LNCAP (cell line): ENCODE results near the gene TDP2.

Source experiments
- TF ChIP-seq, protein P1 (sequence below): fragments of 450-650 bp; IDR thresholded peaks from 2 replicates; pipeline ENCODE4 v1.5.1; 2017; ENCODE audit warnings: mild to moderate bottlenecking

Gene TDP2

DNA sequence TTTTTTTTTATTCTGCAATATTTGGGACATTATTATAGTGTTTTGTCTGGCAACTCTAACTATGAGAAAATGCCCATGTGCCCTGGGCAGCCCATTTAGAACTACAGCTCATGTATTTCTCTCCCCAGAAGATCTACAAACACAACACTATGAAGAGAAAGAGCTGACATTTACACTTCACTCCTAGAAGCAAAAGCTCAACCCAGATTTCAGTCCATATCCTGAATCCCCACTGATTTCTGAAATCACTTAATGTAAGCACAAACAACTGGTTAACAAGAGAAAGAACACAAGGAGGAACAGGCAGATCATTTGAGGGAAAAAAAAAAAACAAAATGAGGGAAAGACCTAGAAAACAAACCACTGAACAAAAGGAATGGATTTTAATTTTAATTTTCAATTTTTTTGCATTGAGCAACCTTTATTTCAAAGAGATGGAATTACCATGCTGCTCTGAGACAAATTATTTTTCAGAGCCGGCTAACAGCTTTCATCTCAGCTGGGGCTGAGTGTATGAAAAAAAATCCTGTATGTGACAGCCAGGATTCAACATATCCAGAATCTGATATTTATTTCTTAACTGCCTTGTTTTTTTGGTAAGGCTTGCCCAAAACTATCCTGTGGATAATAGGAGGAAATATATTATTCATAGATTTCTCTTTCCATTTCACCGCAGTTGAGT, 53.2 kb downstream of the TDP2 start:
- TF ChIP-seq, protein P1, sequence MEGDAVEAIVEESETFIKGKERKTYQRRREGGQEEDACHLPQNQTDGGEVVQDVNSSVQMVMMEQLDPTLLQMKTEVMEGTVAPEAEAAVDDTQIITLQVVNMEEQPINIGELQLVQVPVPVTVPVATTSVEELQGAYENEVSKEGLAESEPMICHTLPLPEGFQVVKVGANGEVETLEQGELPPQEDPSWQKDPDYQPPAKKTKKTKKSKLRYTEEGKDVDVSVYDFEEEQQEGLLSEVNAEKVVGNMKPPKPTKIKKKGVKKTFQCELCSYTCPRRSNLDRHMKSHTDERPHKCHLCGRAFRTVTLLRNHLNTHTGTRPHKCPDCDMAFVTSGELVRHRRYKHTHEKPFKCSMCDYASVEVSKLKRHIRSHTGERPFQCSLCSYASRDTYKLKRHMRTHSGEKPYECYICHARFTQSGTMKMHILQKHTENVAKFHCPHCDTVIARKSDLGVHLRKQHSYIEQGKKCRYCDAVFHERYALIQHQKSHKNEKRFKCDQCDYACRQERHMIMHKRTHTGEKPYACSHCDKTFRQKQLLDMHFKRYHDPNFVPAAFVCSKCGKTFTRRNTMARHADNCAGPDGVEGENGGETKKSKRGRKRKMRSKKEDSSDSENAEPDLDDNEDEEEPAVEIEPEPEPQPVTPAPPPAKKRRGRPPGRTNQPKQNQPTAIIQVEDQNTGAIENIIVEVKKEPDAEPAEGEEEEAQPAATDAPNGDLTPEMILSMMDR = no peak

DNA sequence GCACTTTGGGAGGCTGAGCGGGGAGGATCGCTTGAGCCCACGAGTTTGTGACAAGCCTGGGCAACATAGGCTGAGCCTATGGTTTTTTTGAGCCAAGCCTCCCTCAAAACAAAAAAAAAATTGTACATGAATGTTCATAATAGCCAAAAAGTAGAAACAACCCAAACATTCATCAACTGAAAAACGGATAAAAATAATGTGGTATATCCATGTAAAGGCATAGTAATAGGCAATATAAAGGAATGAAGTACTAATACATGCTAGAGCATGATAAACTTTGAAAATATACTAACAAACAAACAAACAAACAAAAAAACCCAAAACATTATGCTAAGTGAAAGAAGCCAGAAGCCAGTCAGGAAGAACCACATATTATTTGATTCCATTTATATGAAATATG, 56.0 kb downstream of the TDP2 start:
- TF ChIP-seq, protein P1 = no peak

DNA sequence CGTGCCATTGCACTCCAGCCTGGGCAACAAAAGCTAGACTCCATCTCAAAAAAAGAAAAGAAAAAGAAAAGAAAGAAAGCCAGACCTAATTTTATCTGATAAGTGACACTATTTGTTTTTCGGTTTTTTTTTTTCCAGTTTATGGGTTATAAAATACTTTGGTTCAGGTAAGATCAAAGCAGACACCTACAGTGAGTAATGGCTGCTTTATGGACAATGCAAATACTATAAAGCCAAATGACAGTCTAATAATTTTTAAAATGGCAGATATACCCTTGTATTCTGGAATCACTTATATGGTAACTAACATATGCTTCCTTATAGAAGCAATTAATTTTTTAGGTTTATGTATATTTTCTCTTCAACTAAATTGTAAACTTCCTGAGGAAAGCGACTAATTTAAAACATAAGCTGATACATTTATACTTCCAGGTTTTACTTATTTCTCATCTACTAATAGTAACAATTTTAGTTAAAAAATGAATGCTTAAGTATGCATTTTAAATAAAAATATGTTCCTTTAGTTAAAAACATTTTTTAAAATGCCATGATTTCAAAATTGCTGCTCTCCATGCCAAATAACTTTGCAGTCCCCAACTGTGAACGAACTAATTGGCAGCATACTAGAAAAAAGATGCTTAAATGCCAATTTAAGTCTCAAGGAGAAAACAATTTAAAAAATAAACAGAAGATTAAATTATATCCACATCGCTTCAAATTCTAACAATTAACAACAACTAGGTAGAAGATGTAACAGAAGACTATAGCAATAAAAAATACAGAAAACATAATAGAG, 59.2 kb downstream of the TDP2 start:
- TF ChIP-seq, protein P1 = no peak

DNA sequence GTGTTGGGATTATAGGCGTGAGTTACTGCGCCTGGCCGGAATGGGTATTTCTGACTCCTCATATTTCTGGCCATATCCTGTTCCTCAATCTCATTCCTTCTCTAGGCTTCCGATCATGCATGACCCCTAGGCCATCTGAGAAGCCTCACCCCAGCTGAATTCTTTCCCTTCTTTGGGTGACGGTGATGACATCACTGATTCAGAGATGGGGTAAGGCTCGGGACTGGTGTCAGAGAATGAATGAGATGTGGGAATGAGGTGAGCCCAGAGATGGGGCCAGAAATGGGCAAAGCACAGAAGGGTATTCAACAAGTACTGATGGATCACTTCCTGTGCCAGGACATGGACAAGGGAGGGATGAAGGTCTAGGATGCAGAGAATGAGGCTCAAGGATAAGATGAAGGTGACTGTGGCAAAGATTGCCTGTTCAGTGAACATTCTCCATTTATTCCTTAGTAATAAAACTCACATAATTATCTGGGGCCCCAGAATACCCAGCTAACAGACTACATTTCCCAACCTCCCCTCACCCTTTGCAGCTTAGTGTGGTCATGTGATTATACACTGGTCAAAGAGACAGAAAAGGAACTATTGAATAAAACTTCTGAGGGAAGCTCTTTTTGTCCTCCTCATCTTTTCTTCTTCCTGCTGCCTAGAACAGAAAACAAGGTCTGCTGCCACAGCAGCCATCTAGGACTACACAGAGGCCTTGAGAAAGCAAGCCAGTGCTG, 60.3 kb downstream of the TDP2 start:
- TF ChIP-seq, protein P1 = no peak

DNA sequence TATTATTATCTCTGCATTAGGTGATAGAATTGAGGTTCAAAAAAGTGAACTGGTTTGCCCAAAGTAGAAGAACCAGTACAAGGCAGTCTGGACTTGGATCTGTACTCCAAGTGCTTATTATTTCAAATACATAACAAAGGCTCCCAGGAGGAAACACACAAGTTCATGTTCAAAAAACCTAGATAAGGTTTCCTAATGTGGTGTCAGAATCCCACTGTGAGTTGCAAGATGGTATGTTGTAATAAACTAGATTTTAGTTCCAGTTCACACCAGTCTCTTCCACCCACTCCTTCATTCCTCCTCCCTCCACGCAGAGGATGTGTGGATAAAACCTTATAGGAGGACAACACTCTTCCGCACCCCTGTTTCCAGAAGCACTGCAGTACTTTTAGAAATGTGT, 63.5 kb downstream of the TDP2 start:
- TF ChIP-seq, protein P1 = no peak

DNA sequence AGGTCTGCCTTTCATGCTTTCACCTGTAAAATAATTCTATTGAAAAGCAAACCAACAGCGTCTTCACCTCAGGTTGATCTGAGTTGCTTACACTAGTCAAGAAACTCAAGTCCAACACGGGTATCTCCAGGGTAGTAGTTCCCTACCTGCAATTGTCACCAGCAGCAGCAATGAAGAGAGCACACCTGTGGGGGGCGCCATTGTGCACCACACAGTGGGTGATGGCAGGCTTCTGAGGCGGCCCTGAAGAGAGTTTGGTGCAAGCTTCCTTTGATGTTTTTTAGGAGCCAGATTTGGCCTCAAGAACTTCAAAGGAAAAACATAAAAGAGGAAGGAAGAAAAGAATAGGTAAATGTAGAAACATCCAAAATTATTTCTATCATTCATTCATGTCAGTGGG, 65.8 kb downstream of the TDP2 start:
- TF ChIP-seq, protein P1 = peak; percentile 32
